ENCODE data around the gene SPG7. TPM values are rescaled to one million over a fixed set of nuclear protein-coding genes. Genes with fewer than 3 reads are reported as not detected.

Gene SPG7
- total RNA-seq, 1 donor from 2014 or later: 84.2 TPM

DNA sequence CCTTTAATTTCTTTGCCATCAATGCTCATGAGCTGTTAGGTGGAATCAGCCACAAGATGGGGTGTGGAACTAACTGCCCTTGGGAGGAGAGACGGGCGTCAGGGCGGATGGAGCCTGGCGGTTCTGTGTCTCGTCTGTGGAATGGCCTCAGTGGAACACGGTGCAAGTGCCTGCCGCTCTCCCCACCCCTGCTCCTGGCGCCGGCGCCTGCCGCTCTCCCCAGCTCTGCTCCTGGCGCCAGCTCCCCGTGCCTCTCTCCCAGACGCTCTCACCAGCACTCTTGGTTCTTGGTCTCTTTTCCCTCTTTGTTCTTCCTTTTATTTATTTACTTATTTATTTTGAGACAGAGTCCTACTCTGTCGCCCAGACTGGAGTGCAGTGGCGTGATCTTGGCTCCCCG, 39.1 kb downstream of the SPG7 start:
- no peak for DNase-seq

DNA sequence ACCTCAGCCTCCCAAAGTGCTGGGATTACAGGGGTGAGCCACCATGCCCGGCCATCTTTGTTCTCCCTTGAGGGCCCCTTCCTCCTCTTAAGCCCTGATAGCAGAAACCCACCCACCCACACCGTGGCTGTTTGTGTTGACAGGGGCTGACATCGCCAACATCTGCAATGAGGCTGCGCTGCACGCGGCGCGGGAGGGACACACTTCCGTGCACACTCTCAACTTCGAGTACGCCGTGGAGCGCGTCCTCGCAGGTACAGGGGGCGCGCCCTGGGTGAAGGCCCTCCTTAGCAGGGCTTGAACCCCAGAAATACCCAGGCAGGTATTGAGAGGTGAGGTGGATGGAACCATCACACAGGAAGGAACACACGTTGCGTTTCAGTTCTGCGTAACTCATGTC, 39.7 kb downstream of the SPG7 start:
- no peak for DNase-seq

GRCh38 chr16:89548344-89549006, 40.3 kb downstream of the SPG7 start:
- DNase-seq: no peak

DNA sequence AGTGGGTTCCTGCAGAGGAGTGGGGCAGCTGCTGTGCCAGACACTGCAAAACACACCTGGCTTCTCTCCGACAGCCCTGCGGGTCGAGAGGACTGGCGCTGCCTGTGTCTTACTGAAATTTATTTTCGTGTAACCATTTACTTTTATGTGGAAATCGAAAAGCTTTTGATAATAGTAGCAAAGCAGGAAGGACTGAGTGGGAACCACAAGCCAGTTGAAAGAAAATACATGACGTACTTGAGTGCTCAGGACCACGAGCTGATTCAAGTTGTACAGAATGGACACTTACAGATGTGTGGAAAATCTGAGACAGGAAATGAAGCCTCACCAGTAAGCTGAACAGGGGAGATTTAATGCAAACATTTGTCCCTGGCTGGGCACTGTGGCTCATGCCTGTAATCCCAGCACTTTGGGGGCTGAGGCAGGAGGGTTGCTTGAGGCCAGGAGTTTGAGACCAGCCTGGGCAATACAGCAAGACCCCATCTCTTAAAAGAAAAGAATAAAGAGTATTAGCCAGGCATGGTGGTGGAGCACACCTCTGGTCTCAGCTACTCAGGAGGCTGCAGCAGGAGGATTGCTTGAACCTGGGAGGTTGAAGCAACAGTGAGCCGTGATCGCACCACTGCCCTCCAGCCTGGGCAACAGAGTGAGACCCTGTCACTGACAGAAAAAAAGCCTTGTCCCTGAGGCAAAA, 41.0 kb downstream of the SPG7 start:
- no peak for DNase-seq

DNA sequence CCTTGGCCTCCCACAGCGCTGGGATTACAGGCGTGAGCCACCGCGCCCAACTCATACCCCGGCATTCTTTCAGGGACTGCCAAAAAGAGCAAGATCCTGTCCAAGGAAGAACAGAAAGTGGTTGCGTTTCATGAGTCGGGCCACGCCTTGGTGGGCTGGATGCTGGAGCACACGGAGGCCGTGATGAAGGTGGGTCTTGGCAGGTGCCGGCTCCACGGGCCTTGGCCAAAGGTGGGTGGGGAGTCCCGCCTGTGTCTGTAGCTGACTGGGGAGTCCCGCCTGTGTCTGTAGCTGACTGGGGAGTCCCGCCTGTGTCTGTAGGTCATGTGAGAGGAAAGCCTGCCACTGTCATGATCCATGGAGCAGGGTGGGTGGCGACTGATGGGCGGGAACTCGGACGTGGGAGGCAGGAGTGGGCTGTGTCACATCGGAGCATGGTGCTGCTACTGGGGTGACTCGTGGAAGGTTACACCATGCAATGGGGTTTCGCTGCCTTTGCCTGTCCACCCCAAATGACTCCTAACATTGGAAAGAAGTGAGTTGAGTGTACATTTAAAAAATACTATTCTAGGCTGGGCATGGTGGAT, 42.3 kb downstream of the SPG7 start:
- no peak for DNase-seq

DNA sequence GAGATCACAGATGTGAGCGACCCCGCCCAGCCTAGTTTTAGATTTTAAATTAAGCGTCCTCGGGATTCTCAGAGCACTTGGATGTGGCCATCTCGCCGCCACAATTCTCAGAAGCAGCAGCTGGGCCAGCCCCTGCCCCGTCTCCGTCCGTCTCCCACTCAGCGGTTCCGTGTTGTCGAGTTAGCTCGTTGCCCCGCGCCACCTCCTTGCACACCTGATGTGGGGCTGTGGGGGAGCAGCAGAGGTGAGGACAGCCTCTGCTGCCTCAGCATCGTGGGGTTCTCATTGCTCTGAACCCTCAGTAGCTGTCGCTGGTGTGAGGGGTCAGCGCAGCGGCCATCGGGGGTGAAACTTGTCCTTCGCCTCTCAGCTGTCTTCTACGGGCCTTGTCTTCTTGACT, 44.1 kb downstream of the SPG7 start:
- DNase-seq: no peak

GRCh38 chr16:89552913-89553312, 44.7 kb downstream of the SPG7 start:
- DNase-seq: no peak

GRCh38 chr16:89553733-89554132, 45.5 kb downstream of the SPG7 start:
- no peak for DNase-seq

DNA sequence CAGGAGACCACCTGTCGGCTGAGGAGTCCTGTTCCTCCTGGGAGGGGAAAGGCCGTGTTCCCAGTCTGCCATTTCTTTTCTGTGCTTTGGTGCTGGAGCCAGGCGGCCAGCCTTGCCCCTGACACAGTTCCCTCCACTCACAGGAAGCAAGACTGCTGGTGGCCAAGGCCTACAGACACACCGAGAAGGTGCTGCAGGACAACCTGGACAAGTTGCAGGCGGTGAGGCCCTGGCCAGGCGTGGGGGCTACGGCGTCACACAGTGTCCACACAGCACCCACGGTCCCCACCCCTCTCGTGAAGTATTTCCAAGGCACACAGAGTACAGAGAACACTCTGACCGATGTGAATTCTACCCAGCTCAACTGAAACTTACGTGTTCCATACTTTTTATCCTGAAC, 46.1 kb downstream of the SPG7 start:
- no peak for DNase-seq

DNA sequence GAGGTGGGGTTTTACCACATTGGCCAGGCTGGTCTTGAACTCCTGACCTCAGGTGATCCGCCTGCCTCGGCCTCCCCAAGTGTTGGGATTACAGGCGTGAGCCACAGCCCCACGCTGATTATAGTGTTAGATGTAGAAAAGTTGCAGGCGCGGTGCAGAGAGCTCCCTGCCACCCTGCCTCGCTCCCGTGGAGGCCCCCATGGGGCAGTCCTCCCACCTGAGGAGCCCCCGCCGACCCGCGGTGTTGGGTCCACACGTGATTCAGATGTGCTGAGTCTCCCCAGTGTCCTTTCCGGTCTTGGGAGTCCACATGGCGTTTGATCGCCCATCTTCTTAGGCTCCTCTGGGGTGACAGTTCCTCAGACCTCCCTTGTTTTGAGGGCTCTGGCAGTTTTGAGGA, 47.1 kb downstream of the SPG7 start:
- no peak for DNase-seq

- no peak for DNase-seq
These were observed 47.6 kb downstream of the SPG7 start for GRCh38 chr16:89555780-89556179.

DNA sequence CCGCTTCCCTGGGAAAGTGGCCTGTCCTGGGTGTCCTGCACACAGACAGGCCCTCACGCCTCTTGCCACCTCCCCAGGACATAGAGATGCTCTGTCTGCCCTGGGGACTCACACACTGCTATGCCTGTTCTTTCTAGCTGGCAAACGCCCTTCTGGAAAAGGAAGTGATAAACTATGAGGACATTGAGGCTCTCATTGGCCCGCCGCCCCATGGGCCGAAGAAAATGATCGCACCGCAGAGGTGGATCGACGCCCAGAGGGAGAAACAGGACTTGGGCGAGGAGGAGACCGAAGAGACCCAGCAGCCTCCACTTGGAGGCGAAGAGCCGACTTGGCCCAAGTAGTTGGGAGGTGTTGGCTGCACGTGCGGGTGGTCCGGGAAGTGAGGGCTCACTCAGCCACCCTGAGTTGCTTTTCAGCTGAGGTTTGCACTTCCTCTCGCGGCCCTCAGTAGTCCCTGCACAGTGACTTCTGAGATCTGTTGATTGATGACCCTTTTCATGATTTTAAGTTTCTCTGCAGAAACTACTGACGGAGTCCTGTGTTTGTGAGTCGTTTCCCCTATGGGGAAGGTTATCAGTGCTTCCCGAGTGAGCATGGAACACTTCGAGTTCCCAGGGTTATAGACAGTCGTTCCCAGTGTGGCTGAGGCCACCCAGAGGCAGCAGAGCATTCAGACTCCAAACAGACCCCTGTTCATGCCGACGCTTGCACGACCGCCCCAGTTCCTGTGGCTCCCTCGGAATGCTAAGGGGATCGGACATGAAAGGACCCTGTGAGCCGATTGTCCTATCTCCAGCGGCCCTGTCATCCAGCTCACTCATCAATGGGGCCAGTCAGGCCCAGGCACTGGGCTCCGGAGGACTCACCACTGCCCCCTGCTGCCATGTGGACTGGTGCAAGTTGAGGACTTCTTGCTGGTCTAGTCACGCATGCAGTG, 48.8 kb downstream of the SPG7 start:
- DNase-seq: peak; percentile 47

DNA sequence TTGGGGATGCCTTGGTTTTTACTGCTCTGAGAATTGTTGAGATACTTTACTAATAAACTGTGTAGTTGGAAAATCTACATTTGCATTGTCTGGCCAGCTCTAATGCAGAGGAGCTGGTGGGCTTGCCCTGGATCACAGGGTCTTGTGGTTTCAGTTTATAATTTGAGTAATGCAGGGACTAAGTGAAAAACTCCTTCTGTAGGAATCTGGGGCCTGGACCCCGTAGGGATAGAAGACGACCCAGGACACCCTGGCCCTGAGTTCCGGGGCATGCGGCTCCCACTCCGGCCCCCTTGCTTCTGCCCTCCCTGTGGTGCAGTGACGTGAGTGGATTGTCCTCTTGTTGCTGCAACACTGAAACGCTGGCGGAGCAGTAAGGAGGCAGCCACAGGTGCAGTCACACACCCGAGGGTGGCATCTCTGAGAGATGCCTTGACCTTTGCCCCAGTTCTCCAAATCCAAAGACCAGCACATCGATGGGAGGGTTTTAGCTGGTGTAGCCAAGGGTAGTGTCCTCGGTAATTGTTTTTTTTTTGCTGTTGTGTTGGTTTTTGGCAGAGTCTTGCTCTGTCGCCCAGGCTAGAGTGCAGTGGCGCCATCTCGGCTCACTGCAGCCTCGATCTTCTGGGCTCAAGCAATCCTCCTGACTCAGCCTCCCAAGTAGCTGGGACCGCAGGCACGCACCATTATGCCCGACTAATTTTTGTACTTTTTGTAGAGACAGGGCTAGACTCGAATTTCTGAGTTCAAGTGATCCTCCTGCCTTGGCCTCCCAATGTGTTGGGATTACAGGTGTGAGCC, 49.7 kb downstream of the SPG7 start:
- DNase-seq: no peak

DNA sequence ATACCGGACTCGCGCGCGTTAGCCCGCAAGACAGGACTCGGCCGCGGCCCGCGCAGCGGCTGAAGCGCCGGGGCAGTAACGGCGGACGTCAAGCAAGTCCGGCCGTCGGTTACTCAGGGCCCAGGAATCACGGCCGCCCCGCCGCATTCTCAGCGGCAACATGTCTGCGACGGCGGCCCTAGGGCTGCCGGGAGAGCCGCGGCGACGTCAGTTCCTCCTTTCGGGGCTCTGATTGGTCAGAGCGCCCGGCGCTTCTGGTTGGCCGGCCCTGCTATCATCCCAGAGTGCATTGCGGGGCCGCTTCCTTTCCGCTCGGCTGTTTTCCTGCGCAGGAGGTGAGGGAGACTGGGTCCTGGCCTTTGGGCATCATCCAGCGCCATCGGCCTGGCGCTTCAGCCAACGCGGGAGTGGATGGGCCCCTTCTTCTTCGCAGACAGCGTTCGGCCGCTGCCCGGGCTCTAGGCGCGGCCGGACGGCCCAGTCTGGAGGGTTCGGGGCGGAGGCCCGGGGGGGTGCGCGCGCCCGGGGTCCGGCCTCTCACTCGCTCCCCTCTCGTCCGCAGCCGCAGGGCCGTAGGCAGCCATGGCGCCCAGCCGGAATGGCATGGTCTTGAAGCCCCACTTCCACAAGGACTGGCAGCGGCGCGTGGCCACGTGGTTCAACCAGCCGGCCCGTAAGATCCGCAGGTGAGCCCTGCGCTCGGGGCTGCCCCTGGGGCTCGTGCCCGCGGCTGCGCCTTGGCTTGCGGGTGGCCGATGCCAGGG, 52.4 kb downstream of the SPG7 start, which contains the start of gene RPL13:
Gene RPL13 (plus strand): TSS at position 305 of the 764 bp plus-strand sequence. CDS start 278 bp downstream, at position 583.
- DNase-seq: peak; percentile 94

DNA sequence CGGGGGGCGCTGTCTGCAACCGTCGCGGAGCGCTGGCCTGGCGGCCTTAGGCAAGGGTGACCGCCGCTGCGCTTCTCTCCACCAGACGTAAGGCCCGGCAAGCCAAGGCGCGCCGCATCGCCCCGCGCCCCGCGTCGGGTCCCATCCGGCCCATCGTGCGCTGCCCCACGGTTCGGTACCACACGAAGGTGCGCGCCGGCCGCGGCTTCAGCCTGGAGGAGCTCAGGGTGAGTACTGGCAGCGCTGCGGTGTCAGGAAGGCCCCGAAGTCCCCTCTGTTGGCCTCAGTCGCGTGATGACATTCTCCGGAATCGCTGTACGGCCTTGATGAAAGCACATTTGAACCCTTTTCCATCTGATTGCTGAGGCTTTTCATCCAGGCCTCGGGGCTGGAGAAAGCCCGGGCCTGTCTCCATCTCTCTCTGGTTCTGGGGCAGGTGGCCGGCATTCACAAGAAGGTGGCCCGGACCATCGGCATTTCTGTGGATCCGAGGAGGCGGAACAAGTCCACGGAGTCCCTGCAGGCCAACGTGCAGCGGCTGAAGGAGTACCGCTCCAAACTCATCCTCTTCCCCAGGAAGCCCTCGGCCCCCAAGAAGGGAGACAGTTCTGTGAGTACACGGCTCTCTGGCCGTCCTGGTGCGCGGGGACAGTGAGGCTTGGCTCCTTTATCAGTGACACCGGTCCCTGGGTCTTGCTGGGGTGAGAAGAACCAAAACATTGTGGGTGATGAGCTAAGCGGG, 53.1 kb downstream of the SPG7 start:
- no peak for DNase-seq

DNA sequence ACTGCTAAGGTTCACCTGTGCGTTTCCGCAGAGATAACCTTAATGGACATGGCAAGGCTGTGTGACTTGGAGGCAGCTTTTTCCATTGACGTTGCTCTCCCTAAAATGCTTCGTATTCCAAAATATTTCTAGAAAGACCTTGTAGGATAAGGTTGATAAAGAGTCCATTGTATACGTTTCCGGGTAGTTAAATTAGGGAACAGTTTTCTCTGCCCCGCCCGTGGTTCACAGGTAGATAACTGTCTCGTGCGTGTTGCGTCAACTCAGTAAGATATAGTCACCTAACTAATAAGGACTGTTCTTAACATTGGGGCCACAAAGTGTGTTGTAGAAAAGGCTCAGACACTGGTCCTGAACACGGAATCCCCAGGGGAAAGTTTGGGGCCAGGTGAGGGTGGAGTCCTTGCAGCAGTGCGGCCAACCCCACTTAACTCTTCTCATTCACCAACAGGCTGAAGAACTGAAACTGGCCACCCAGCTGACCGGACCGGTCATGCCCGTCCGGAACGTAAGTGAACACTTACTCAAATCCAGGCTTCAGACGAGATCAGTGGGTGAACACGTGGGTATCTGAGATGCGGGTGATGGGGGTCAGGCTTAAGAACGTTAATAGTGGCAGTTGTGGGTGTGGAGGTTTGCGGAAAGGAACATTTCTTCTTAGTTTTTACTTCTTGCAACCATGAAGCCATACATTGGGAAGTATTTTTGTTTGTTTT, 53.8 kb downstream of the SPG7 start:
- DNase-seq: no peak

DNA sequence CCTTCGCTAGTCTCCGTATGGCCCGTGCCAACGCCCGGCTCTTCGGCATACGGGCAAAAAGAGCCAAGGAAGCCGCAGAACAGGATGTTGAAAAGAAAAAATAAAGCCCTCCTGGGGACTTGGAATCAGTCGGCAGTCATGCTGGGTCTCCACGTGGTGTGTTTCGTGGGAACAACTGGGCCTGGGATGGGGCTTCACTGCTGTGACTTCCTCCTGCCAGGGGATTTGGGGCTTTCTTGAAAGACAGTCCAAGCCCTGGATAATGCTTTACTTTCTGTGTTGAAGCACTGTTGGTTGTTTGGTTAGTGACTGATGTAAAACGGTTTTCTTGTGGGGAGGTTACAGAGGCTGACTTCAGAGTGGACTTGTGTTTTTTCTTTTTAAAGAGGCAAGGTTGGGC, 54.7 kb downstream of the SPG7 start:
- DNase-seq: no peak

- no peak for DNase-seq
These were observed 55.6 kb downstream of the SPG7 start for GRCh38 chr16:89563639-89564392.

Measured in skin of body (tissue), 2 donors.